ENCODE measurements around the gene CTSW.
"Not testable (repeated sequence)": the region's sequence is repeated elsewhere in the genome, so short reads cannot be mapped to it uniquely, and the experiment has no call there.

The CTSW gene, protein sequence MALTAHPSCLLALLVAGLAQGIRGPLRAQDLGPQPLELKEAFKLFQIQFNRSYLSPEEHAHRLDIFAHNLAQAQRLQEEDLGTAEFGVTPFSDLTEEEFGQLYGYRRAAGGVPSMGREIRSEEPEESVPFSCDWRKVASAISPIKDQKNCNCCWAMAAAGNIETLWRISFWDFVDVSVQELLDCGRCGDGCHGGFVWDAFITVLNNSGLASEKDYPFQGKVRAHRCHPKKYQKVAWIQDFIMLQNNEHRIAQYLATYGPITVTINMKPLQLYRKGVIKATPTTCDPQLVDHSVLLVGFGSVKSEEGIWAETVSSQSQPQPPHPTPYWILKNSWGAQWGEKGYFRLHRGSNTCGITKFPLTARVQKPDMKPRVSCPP

DNA sequence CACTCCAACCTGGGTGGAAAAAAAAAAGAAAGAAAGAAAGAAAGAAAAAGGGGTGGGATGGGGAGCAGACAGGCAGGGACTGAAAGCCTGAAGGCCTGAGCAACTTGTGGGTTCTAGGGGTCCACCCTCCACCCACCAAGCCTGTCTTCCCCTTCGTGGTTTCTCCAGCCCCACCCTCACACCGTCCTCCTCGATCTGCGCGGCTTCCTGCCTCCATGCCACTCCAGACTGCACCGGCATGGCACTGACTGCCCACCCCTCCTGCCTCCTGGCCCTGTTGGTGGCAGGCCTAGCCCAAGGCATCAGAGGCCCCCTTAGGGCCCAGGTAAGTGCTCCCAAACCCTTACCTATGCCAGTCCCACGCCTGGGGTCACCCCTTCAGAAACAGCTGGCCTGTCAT, at the start of gene CTSW:
Gene CTSW (plus strand): TSS at position 221 of the 400 bp plus-strand sequence. CDS start 18 bp downstream, at position 239.
- no peak for DNase-seq

DNA sequence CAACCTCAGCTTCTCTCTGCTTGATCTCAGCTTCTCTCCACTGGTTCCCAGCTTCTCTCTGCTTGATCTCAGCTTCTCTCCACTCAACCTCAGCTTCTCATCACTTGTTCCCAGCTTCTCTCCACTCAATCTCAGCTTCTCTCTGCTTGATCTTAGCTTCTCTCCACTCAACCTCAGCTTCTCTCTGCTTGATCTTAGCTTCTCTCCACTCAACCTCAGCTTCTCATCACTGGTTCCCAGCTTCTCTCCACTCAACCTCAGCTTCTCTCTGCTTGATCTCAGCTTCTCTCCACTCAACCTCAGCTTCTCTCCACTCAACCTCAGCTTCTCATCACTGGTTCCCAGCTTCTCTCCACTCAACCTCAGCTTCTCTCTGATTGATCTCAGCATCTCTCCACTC, 47.4 kb upstream of the CTSW start:
- DNase-seq = not testable (repeated sequence)

DNA sequence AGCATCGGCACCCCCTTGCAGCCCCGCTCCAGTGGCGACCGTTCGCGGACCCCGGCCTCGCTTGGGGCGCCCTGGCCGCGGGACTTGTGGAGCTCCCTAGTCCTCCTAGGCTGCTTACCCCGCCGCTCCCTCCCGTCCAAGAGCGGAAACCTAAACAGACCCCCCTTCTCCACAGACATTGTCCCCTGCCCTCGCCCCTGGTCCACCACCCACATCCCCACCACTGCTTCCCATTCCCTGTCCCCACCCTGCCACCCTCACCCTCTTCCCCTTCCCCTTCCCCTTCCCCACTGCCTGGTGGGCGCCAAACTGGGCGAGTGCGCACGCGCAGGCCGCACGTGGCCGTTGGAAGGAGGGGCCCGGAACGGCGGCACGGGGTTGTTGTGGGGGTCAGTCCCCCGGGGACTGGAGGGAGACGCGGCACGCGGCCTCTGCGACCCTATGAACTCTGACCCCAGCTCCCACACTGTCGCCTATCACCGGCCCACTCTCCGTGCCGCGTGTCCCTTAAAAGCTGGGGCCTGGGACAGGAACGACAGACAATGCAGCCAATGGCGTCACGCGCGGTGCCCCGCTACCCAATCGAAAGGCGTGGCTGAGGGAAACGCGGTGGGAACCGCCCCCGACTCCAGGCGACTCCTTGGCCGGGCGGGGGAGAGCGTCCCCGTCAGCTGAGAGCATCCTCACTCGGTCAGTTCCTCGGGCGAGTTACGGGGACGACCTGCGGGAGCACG, 46.2 kb upstream of the CTSW start, which contains the start of gene SNX32:
Gene SNX32 (plus strand): TSS at position 667 of the 734 bp plus-strand sequence. CDS start 103 bp downstream, outside the sequence.
- DNase-seq = peak; percentile 93

DNA sequence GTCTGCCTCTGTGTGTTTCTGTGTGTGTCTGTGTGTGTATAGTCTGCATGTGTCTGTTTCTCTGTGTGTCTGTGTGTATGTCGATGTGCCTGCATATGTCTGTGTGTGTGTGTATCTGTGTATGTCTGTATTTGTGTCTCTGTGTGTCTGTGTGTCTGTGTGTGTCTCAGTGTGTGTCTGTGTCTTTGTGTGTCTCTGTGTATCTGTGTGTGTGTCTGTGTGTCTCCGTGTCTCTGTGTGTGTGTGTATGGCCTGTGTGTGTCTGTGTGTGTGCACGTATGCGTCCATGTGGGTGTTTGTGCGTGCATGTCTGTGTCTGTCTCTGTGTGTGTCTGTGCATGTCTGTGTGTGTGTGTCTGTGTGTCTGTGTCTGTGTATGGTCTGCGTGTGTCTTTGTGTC, 45.4 kb upstream of the CTSW start:
- no peak for DNase-seq

DNA sequence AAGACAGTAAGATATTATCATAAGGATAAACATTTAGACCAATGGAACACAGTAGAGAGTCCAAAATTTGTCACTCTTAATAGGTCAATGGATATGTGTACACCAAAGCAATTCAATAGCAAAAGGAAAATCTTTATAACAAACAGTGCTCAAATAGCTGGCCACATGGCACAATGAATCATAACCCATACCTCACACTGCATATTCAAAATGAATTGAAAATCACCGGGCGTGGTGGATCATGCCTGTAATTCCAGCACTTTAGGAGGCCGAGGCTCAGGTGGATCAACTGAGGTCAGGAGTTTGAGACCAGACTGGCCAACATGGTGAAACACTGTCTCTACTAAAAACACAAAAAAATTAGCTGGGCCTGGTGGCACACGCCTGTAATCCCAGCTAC, 37.5 kb upstream of the CTSW start:
- DNase-seq = no peak

DNA sequence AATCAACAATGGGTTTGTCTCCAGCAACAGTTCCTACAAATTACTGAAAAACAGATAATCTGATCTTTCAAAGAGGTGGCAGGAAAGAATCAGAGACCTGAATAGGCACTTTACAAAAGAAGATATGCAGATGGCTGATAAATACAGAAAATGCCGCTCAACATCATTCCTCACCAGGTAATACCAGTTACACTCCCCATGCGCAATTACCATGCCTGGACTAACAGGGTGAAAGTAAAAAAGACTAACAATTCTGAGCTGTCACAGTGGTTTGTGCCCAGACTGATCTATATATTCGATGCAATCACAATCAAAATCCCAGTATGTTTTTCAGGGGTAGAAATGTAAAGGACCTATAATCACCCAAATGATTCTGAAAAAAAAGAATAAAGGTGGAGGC, 35.8 kb upstream of the CTSW start:
- DNase-seq = no peak

DNA sequence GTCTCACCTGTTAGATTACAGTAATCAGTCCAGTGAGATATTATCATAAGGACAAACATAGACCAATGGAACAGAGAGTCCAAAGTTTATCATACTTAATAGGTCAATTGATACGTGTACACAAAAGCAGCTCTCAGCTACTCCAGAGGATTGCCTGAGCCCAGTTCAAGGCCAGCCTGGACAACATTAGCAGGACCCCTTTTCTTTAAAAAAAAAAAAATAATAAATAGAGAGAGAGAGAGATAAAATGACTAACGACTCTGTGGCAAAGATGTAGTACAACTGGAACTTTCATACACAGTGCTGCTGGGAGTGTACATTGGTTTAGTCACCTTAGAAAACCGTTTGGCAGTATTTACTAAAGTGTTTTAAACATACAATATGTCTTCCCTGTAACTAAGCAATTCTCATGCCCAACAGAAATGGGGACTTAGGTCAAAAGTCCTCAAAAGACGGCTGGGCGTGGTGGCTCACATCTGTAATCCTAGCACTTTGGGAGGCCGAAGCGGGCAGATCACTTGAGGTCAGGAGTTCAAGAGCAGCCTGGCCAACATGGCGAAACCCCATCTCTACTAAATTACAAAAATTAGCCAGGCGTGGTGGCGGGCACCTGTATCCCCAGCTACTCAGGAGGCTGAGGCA, 35.3 kb upstream of the CTSW start:
- no peak for DNase-seq

DNA sequence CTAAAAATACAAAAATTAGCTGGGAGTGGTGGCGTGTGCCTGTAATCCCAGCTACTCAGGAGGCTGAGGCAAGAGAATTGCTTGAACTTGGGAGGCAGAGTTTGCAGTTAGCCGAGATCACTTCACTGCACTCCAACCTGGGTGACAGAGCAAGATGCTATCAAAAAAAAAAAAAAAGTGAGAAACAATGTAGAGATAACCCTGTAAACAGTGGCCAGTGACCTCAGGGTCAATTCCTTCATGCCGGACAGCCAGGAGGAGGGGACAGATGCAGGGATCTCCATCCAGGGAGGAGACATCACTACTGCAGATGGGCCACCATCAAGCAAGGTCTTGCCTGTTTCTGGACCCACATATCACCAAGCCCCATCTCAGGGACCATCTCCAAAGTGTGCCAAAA, 31.9 kb upstream of the CTSW start:
- DNase-seq = no peak

DNA sequence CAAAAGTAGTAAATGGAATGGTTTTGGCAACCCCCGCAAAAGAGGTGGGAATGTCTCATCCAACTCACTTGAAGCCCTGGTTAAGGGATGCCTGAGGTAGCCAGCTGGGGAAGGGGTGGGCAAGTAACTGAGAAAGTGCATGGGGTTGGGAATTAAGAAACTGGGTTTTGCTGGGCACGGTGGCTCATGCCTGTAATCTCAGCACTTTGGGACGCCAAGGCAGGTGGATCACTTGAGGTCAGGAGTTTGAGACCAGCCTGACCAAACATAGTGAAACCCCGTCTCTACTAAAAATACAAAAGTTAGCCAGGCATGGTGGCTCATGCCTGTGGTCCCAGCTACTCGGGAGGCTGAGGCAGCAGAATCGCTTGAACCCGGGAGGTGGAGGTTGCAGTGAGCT, 30.9 kb upstream of the CTSW start:
- DNase-seq = not testable (repeated sequence)

DNA sequence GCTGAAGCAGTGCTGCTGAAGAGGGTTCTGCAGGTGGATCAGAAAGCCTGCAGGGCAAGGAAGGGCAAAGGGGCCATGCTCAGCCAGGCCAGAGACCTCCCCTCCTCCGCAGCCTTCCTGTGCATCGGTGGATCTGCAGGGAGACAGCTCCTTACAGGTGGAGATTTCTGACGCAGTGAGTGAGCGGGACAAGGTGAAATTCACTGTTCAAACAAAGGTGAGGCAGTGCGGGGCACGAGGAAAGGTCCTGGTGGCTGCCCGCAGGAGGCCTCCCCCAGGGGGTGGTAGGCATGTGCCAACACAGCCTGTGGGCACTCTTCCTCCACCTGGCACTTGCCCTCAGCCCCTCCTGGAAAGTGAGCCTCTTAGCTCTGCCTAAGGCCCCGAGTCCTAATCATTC, 30.3 kb upstream of the CTSW start:
- no peak for DNase-seq

DNA sequence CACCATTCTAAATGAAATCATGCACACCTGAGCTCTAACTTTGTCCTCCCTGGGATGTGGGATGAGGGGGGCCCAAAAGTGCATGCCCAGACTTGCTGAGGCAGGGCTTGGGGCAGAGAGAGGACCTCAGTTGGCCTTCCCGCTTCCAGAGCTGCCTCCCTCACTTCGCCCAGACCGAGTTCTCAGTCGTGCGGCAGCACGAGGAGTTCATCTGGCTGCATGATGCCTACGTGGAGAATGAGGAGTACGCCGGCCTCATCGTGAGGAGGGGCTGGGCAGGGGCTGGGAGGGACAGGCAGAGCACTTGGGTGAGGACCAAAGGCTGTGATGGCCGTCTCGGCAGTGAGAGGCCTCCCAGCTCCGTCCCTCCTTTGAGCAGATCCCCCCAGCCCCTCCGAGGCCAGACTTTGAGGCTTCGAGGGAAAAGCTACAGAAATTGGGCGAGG, 29.8 kb upstream of the CTSW start:
- no peak for DNase-seq

DNA sequence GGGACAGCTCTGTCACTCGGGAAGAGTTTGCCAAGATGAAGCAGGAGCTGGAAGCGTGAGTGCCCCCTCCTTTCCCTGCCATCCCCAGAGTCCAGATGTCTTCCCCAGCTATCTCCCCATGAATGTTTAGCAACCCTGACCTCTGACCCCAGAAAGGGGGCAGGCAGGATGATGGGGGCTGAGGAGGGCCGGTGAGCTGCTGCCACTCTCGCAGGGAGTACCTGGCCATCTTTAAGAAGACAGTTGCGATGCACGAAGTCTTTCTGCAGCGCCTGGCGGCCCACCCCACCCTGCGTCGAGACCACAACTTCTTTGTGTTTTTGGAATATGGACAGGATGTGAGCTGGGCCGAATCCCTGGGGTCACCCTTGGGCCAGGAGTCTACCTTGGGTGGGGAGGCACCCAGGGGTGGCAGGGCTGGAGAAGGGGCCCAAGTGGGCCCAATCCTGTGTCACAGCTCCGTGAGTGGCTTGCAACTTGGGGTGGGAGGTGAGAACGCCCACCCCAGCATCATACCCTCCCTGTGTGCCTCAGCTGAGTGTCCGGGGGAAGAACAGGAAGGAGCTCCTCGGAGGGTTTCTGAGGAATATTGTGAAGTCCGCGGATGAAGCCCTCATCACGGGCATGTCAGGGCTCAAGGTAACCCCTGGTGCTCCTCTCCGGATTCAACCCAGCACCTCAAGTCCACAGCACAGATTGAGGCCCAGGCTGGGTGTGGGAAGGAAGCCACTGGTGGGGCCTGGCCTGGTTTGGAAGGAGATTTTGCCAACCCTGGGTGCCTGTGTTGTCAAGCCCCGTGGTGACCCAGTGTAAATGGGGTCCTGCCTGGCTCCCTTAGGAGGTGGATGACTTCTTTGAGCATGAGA, 29.2 kb upstream of the CTSW start:
- DNase-seq = no peak

DNA sequence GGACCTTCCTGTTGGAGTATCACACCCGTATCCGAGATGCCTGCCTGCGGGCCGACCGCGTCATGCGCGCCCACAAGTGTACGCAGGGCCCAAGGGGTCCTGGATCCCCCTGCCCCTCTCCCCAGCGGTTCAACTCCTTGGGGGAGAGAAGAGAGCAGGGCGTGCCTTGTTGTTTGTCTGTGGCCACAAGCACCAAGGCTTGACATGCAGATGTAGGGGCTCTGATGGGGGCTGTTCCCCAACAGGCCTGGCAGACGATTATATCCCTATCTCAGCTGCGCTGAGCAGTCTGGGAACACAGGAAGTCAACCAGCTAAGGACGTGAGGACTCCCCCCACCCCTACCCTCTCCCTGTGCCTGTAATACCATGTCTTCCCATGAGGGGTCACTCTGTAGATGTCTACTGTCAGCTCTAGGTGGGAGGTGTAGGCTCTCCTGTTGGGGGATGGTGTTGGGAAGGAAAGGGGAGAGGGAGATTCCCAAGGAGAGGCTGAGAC, 28.5 kb upstream of the CTSW start:
- DNase-seq = no peak

DNA sequence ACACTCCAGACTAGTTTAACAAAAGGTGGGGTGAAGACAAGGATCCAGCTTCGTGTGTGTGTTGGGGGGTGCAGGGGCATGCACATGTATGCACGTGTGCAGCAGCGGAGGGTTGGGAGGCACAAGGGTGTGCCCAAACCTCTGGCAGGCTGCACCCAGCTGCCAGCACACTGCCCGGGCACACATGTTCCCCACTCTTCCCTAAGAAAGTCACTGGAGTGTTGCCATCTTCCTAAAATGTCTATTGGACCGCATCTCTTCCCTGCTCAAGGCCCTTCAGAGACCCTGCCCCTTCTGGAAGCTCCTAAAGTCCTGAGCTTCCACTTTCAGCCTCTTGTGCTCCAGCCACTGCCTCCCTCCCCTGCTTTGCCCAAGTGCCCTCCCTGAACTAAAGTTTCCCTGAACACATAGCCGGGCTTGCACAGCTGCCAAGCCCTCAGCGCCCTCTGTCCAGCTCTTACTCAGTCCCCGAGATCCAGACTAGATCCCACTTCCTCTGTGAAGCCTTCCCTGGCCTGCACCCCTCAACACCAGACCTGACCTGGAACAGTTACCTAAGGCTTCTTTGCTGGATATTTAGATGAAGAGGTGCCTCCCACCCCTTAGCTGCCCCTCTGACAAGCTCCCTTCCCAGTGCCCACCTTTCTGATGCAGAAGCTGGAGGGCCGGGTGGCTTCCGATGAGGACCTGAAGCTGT, 27.7 kb upstream of the CTSW start:
- DNase-seq = no peak

DNA sequence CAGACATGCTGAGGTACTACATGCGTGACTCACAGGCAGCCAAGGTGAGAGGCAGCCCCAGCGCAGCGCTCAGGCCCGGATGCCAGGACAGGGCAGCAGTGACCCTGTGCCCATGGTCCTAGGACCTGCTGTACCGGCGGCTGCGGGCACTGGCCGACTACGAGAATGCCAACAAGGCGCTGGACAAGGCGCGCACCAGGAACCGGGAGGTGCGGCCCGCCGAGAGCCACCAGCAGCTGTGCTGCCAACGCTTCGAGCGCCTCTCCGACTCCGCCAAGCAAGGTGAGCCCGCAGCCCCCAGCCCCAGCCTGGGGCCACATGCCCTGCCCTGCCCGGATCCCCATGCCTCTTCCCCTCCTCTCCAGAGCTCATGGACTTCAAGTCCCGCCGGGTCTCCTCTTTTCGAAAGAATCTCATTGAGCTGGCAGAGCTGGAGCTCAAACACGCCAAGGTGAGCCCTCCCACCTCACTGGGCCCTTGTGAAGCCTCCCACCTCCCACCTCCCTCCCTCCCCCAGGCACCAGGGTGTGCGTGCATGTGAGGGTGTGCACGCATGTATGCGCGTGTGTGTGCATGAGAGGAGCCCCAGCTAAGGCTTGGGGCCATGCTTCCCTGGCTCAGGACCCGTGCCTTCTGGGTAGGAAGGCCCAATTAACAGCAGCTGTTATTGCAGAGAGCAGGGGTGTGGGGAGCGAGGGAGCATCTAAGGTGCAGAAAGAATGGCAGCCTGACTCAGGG, 27.0 kb upstream of the CTSW start:
- DNase-seq = no peak

DNA sequence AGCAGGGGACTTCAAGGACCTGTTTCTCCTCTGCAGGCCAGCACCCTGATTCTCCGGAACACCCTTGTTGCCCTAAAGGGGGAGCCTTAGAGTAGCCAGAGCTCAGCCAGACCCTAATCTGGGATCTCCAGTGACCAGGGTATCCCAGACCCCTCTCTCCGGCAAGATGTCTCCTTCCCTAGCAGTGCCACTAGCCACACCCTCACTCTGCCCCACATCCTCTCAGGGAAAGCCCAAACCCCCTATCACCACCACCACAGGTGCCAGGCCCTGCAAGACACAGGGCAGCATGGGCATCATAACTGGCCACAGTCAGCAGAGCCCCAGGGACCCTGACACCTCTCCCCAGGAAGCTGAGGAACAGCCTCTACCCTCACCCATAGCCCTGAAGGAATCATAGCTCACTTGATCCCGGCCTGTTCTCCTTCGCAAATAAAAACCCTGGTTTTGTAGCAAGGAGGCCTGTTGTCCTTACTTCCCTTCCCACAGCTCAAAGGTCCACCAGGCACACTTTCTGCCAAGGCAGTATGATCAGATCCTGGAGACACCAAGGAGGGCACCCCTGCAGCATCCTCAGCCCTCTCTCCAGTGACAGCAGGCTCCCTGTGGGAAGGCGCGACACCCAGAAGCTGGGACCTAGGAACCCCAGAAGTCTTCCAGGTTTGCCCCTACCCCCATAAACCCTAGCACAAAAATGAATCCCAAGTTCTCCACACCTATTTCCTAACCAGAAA, 26.2 kb upstream of the CTSW start:
- no peak for DNase-seq

DNA sequence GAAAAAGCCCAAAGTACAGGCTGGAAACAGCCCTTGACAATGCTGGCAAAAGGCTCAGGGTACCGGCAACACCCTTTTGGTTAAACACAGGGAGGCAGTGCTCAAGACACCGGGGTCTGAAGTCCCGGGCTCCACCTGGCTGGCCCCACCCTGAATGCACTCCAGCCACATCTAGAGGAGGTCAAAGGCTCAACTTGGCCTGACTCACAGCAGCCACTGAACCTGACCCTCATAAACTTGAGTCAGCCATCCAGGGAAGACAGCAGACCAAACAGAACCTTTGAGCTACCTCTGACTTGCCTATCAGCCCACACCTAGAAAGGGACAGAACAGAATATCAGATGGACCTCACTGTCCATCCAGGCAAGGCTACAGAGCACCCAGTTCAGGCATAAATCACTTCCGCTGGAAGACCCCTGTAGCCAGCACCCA, 25.5 kb upstream of the CTSW start:
- DNase-seq = no peak

DNA sequence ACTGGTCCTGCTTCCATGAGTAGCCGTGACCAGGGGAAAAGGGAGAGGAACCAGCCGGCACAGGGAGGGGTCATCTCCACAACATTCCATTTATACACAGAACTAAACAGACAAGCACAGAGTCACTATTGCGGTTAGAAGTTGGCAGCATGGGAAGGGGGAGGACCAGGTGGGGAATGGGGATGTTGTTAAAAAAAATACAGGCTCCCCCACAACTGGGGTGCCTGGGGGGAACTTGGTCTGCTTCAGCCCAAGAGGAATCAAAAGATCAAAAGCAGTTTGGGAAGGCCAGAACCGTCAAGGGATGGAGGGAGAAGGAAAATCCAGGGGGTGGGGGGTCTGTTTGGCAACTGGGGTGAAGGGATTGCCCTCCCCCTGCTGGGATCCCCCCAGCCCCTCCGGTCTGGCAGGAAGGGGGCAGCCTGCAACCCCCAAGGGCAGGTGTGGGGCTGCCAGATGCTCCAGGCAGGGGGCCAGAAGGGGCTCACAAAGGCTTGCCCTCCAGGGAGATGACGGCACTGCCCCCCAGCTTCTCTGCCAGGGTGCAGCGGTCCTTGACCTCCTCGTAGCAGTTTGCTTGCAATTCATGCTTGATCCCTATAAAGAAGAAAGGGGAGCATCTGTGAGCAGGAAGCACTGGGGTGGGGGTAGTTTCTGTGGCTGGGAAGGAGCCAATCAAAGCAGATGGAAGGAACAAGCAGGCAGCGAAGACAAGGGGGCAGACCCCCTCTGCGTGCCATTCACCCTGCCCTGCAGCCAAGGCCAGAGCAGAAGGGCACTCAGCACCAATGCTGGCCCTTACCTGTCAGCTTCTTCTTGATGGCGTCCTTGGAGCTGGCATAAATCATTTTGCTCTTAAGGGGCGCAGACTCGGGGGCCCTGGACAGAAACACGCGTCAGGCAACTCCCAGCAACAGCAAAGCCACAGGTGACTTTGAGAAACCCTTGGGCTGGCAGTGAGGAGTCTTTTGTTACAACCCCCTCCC, 24.5 kb upstream of the CTSW start:
- no peak for DNase-seq

DNA sequence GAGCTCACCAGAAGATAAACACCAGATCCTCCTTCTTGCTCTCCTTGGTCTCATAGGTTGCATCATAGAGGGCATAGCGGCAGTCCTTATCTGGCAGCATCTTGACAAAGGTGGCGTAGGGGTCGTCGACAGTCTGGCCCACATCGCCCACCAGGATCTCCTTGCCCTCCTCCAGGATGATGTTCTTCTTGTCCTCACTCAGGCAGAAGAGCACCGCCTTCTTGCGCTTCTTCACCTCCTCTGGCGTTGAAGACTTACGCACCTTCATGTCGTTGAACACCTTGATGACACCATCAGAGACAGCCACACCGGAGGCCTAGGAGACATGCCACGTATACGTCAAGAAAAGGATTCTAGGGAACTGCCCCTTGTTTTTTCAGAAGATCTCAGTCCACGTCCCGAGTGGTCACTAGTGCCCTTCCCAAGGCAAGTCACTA, 23.7 kb upstream of the CTSW start:
- no peak for DNase-seq

All from activated T-cell treated with anti-CD3 and anti-CD28 coated beads for 4 hours (primary cell).